ENCODE results near the gene SYNM. TPM values are rescaled to one million over a fixed set of nuclear protein-coding genes. Genes with fewer than 3 reads are reported as not detected.
"Not testable (repeated sequence)": the region's sequence is repeated elsewhere in the genome, so short reads cannot be mapped to it uniquely, and the experiment has no call there.

Gene SYNM, protein sequence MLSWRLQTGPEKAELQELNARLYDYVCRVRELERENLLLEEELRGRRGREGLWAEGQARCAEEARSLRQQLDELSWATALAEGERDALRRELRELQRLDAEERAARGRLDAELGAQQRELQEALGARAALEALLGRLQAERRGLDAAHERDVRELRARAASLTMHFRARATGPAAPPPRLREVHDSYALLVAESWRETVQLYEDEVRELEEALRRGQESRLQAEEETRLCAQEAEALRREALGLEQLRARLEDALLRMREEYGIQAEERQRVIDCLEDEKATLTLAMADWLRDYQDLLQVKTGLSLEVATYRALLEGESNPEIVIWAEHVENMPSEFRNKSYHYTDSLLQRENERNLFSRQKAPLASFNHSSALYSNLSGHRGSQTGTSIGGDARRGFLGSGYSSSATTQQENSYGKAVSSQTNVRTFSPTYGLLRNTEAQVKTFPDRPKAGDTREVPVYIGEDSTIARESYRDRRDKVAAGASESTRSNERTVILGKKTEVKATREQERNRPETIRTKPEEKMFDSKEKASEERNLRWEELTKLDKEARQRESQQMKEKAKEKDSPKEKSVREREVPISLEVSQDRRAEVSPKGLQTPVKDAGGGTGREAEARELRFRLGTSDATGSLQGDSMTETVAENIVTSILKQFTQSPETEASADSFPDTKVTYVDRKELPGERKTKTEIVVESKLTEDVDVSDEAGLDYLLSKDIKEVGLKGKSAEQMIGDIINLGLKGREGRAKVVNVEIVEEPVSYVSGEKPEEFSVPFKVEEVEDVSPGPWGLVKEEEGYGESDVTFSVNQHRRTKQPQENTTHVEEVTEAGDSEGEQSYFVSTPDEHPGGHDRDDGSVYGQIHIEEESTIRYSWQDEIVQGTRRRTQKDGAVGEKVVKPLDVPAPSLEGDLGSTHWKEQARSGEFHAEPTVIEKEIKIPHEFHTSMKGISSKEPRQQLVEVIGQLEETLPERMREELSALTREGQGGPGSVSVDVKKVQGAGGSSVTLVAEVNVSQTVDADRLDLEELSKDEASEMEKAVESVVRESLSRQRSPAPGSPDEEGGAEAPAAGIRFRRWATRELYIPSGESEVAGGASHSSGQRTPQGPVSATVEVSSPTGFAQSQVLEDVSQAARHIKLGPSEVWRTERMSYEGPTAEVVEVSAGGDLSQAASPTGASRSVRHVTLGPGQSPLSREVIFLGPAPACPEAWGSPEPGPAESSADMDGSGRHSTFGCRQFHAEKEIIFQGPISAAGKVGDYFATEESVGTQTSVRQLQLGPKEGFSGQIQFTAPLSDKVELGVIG (N-terminal part only)
- total RNA-seq (2014; rRNA removed; shearing (Covaris generic)) = 21.8 and 26.1 TPM in 2 replicates

DNA sequence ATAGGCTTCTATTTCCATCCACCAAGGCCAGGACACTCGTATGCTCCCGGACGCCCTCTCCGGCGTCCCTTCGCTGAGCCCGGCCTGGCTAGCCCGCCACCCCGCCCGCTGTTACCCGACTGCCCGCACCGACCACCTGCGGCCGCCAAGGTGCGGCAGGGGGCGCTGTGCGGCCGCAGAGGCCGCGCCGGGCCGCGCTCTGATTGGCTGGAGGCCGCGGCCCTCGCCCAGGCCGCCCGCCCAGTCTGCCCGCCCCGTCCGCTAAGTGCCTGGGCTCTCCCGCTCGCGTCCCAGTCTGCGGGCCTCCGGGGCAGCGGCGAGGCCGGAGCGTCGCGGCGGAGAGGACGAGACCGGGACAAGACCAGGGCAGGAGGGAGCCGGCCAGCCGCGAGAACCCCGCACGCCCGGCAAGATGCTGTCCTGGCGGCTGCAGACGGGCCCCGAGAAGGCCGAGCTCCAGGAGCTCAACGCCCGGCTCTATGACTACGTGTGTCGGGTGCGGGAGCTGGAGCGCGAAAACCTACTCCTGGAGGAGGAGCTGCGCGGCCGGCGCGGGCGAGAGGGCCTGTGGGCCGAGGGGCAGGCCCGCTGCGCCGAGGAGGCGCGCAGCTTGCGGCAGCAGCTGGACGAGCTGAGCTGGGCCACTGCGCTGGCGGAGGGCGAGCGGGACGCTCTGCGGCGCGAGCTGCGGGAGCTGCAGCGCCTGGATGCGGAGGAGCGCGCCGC is at the start of gene SYNM:
TSS of gene SYNM (plus strand) at position 293 of the 726 bp plus-strand sequence. CDS start at position 413, 120 bp downstream.
- DNase-seq (ENCODE audit: low spot score) = peak; percentile 40
- in situ Hi-C loops (cut with HindIII; ENCODE audit: low sequenced_read_pairs) = loop anchor here (5.0 kb wide), 1 partner anchor 62 kb away; no protein-coding TSS in a partner anchor

DNA sequence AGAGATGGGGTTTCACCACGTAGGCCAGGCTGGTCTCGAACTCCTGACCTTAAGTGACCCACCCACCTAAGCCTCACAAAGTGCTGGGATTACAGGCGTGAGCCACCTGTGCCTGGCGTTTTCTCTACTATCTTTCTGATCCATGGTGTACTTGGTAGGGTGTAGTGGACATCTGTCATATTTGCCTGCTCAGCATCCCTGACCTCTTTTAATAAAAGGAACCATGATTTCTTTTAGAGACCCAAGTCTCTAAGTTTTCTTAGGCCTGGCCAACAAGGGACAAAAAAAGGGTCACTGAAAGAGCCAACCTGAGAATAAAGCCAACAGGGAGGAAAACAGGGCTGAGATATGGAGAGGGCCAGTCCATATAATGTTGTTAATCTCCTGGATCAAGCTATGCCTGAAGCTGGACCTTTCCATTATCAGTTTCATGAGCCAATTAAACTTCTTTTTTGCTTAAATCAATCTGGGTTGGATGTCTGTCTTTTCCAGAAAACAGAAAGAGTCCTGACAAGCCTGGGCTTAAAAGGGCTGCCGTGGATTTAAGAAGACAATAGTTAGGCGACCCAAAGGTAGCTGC is 49.2 kb upstream of the SYNM start:
- in situ Hi-C loops (cut with HindIII; ENCODE audit: low sequenced_read_pairs) = no loop called here
- no peak for DNase-seq (ENCODE audit: low spot score)

DNA sequence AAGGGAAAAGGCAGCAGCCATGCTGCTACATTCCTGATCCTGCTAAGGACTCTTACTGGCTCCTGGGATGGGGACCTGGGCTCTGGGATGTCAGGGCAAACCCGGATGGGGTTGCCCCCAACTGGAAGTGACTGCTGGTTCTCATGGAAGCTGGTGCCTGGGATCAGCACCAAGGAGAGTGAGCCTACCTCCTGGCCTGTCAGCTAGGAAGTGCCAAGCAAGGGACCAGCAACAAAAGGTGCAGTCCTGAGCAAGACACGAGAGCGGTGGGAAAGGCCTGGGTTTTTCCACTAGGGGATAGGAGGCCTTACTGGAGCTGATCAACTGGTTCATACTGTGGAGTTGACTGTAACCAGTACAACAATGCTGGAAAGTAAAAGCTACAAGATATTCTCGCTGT is 47.9 kb upstream of the SYNM start:
- in situ Hi-C loops (cut with HindIII; ENCODE audit: low sequenced_read_pairs) = no loop called here
- DNase-seq (ENCODE audit: low spot score) = no peak

DNA sequence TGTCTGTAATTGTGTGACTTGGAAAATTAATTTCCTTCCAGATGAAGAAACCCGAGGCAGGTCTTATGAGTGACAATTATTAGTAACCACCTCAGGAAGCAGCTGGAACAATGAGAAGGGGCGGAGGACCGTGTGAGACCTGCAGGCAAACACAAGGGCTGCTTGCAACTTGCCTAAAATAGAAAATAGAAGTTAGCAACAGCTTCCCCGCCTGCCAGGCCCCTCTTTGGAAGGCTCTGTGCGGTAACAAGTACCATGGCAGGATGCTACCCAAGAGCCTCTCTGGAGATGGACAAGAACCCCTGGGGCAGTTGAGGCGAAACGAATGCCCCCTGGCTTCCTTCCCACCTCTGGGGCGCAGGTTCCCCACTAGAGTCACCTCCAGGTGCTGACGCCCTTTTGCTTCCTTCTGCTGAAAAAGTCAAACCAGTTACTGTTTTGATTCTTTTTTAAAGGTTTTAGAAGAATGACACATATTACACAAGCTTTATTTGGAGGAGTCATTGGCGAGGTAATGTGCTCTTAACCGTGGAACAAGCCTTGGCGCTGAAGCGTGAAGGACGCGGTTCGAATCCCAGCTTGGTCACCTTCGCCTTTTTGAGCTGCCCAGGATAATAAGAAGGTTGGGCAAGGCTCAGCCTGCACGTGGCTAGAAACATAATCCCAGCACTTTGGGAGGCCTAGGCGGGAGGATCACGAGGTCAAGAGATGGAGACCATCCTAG is 47.0 kb upstream of the SYNM start:
- in situ Hi-C loops (cut with HindIII; ENCODE audit: low sequenced_read_pairs) = no loop called here
- DNase-seq (ENCODE audit: low spot score) = no peak

DNA sequence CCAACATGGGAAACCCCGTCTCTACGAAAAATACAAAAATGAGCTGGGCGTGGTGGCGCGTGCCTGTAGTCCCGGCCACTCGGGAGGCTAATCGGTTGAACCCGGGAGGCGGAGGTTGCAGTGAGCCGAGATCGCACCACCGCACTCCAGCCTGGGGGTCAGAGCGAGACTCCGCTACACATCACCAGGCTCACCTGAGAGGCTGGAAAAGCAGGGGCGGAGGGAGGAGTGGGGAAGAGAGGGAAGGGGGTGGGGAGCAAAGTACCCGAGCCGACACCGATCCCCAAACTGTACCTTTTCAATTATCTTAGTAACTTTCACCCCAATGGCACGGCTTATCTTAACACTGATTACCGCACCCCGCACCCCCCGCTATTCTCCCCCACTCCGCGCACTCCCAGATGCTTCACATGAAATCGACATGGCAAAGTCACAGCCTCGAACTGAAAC is 46.4 kb upstream of the SYNM start:
- in situ Hi-C loops (cut with HindIII; ENCODE audit: low sequenced_read_pairs) = no loop called here
- DNase-seq (ENCODE audit: low spot score) = no peak

DNA sequence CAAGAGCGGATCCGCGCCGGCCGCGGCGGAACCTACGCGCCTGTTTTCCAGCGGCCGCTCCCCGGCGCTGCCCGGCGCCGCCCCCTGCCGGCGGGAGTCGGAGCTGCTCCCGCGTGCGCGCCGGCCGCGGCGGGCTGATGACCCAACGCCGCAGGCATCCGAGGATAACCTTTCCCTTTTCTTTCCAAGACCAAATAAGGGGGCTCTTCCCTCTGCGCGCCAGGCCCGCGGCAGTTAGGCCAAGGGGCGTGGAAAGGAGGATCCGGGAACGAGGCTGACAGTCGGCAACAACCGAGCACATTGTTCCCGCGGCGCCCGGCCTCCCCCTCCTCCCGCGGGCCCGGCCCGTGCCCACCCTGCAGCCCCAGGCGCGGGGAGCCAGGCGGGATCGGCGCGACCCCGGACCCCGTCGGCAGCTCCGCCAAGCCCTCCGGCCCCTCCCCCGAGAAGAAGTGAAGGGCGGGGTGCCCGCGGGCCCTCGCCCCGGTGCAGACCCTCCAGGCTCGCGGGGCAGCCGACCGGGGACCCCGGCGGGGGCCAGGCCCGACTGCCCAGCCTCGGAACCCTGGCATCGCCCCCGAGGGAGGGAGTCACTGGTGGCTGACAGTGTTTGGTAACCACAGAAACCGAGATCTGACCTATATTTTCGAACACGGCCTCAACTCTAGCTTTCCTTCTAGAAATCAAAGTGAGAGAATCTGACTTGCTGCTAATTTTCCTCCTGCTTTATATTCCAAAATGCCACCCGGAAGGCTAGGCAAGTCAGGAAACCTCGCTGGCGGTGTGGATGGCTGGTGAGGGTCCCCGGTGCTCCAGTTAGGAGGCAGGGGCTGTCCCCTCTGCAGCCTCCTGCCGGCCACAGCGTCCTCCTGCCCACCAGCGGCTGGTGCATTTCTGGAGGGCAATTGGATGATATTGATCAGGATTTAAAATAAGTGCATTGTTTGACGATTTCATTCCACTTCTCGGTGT is 45.6 kb upstream of the SYNM start:
- DNase-seq (ENCODE audit: low spot score) = peak; percentile 44
- in situ Hi-C loops (cut with HindIII; ENCODE audit: low sequenced_read_pairs) = no loop called here

DNA sequence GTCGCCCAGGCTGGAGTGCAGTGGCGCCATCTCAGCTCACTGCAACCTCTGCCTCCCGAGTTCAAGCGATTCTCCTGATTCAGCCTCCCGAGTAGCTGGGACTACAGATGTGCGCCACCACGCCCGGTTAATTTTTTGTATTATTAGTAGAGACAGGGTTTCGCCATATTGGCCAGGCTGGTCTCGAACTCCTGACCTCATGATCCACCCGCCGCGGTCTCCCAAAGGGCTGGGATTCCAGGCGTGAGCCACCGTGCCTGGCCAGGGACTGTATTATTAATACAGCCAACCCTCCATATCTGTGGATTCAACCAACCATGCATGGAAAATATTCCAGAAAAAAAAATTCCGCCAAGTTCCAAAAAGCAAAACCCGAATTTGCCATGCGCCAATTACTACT is 44.7 kb upstream of the SYNM start:
- in situ Hi-C loops (cut with HindIII; ENCODE audit: low sequenced_read_pairs); DNase-seq (ENCODE audit: low spot score): not testable (repeated sequence)

DNA sequence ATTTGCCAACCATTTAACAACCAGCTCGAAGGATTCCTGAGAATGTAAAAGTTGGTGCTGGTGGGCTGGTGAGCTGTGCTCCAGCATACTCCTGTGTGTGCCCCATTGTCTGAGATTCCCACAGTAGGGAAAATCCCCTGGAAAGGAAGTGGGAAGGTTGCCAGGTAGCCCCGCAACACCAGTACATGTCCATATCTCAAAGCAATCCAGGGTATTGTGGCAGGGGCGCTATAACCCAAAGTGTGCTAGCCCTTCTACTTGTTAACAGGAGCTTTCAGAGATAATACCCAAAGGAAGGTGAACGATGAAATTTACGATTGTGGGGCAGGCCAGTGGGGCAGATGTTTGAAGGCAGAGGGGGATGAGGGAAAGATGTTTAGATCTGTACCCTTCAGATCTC is 42.7 kb upstream of the SYNM start:
- in situ Hi-C loops (cut with HindIII; ENCODE audit: low sequenced_read_pairs) = no loop called here
- DNase-seq (ENCODE audit: low spot score) = no peak

DNA sequence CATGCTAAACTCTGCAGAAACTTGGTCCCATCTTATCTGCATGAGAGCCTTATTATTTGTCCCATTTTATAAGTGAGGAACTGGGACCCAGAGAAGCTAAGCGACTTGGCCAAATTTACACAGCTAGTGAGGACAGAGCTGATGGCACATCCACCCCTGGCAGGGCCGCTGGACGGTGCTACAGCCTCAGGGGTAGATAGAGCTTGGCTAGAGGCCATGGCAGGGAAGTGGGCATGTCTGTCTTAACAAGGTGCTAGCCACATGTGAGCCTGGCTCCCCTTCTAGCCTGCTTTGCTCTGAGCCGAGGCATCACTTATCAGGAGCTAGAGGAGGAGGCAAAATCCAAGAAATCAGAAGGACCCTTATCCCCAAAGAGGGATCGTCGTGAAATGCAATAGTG is 36.7 kb upstream of the SYNM start:
- in situ Hi-C loops (cut with HindIII; ENCODE audit: low sequenced_read_pairs) = no loop called here
- DNase-seq (ENCODE audit: low spot score) = no peak

DNA sequence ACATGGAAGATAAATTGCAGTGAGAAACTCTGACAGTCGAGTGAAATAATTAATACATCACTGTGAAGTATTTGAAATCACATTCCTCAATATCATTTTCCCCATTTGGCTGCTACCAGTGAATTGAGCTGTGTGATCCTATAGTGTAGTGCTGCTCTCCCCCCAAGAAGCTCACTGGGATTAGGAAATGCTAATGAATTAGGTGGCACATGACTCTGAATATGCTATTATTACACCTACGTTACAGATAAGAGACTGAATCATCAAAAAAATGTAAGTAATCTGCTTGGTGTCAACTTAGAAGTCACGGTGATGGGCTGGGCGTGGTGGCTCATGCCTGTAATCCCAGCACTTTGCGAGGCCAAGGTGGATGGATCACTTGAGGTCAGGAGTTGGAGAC is 34.7 kb upstream of the SYNM start:
- DNase-seq (ENCODE audit: low spot score) = no peak
- in situ Hi-C loops (cut with HindIII; ENCODE audit: low sequenced_read_pairs) = no loop called here

DNA sequence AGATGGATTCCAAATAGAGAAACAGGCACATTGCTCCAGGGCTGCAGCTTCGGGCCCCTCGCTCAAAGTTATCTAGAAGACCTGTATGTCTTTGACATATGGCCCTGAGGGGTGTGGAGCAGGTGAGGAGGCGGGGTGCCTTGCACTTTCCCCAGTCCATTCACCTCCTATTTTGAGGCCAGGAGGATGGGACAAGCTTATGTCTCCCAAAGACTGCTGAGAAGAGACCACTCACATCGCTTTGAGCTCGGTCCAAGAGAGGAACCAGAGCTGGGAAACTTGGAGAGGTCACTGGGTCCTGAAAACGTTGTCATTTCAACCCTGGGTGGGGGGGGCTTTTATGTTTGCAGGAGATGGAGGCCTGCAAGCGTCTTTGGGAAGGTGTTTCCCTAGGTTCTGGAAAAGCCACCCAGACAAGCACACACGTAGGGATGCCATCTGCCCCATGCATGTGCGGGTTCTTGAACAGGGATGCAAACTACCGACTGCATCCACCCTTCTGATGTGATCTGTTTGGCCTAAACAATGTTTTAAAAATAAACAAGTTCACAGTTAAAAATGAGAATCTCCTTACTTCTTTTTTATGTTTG is 33.7 kb upstream of the SYNM start:
- in situ Hi-C loops (cut with HindIII; ENCODE audit: low sequenced_read_pairs) = no loop called here
- DNase-seq (ENCODE audit: low spot score) = no peak

DNA sequence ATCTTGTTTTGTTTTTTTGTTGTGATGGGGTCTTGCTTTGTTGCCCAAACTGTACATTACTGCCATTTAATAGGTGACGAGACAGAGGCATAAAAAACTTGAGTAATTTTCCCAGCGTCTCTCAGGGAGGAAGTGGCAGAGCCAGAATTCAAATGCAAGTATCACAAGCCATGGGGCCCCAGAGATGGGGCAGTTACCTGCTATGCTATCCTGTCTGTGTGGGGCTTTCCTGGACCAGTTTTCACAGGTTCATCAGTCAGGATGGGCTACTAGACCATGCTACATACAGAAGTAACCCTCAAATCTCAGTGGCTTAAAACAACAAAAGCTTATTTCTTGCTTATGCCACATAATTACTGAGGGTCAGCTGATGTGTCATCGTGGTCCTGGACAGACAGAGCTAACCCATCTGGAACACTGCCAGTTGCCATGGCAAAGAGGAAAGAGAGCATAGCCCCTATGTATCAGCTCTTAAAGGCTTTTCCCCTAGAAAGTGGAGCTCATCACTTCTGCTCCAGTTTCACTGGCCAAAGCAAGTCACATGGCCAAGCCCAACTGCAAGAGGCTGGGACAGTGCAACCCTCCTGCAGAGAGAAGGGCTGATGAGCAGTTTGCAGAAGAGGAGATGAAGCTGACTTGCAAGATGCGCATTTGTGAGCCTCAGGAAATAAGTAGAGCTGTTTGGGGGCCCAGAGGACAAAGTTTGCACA is 31.7 kb upstream of the SYNM start:
- DNase-seq (ENCODE audit: low spot score) = peak; percentile 12
- in situ Hi-C loops (cut with HindIII; ENCODE audit: low sequenced_read_pairs) = no loop called here

DNA sequence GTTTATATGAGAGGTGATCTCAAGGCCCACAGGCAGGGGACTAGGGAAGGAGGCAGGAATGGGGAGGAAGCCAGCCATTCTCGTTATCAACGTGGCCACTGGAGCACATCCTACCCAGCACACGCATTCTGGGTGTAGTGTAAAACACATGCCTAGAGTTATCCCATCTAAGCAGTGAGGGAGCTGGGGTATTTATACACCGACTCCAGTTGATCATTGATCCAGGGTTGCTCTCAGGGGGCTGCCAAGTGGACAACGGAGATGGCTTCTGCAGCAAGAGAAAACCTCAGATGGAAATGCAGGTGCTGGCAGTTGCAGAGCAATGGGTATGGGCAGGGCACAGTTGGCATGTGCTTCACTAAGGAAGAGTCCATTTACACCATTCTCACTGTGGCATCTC is 30.4 kb upstream of the SYNM start:
- in situ Hi-C loops (cut with HindIII; ENCODE audit: low sequenced_read_pairs) = no loop called here
- DNase-seq (ENCODE audit: low spot score) = no peak

DNA sequence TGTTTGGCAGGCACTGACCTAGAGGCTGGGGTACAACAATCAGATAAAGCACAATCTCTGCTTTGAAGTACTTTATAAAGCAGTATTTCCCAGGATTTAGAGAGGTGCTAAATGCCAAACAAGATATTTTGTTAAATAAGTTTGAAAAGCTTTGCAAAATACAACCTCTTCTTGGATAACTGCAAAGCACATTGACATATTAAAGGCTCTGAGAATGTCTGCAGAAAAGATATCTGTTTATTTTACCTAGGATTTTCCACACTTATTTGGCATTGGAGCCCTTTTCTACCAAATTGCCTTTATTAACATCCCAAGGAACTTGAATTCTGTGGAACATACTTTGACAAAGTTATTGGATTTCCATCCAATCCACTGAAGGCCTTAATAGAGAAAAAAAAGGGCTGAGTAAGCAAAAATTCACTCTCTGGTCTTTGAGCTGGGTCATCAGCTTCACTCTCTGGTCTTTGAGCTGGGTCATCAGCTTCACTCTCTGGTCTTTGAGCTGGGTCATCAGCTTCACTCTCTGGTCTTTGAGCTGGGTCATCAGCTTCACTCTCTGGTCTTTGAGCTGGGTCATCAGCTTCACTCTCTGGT is 29.7 kb upstream of the SYNM start:
- in situ Hi-C loops (cut with HindIII; ENCODE audit: low sequenced_read_pairs); DNase-seq (ENCODE audit: low spot score): not testable (repeated sequence)

DNA sequence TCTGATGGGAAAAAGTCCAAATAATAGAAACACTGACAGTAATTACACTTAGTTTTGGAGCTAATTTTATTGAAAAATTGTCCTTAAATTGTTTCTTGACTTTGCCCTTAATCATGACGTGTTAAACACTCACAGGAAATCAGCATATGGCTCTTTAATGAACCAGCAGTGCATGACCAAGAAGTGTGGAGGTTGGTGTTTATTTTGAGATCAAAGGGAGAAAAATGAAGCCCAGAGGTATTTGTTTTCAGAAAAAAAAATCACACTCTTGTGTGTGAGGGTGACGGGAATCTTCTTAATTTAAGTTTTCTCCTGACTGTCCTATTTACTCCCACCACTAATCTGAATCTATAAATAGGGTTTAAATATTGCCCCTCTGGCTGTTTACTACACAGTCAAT is 28.8 kb upstream of the SYNM start:
- in situ Hi-C loops (cut with HindIII; ENCODE audit: low sequenced_read_pairs) = no loop called here
- no peak for DNase-seq (ENCODE audit: low spot score)

All from G401 (cell line).